GM21423 (cell line): Measurements from ENCODE around the gene COMMD7.
"Not testable (repeated sequence)": the region's sequence is repeated elsewhere in the genome, so short reads cannot be mapped to it uniquely, and the experiment has no call there.

Experiments
- ATAC-seq: cut with Tn5 transposase; IDR thresholded peaks from one replicate; pipeline ENCODE4 v1.9.1; 2021; ENCODE audit warnings: mild to moderate bottlenecking, moderate library complexity; ENCODE audit not compliant: unreplicated experiment

The COMMD7 gene

GRCh38 chr20:32765230-32765875 lies 22.1 kb upstream of the COMMD7 start:
- not testable (repeated sequence) for ATAC-seq

DNA sequence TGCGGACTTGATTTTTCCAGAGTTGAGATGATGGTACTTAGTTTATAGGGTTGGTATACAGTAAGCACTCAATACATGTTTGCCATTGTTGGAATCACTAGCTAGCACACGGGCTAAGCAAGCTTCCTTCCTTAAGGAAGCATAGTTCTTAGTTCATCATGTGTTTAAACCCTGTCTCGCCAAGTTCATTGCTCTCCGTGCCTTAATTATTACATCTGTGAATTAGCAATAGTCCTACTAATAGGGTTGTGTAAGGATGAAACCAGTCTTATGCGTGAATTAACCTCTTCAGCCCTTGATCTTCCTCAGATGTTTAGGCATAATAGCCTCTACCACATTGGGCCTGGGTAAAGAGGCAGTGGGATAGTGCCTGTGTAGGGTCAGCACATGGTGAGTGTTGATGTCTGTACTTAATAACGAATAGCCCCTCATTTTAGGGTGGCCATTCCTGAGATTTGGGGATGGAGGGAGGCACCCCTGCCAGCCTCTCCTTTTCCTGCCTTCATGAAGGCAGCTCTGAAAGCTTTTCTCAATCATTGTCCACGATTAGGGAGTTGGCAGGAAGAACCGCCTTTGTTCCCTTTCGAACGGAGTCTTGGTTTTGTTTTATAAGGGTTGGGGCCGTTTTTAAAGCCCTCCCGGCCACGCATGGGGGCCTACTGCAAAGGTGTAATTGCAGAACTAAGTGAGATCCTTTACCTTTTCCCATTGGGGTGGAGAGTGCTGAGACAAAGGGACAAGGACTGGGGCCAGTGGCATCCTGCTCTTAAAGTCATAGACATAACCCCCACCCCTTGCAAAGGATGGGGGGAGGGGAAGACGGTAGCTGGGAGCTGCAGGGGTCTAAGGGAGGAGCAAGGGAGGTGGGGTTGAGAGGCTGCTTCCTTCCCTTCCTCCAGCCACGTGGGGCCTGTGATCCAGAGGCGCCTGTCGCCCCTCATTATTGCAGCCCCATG lies 21.0 kb upstream of the COMMD7 start:
- ATAC-seq, result no peak

DNA sequence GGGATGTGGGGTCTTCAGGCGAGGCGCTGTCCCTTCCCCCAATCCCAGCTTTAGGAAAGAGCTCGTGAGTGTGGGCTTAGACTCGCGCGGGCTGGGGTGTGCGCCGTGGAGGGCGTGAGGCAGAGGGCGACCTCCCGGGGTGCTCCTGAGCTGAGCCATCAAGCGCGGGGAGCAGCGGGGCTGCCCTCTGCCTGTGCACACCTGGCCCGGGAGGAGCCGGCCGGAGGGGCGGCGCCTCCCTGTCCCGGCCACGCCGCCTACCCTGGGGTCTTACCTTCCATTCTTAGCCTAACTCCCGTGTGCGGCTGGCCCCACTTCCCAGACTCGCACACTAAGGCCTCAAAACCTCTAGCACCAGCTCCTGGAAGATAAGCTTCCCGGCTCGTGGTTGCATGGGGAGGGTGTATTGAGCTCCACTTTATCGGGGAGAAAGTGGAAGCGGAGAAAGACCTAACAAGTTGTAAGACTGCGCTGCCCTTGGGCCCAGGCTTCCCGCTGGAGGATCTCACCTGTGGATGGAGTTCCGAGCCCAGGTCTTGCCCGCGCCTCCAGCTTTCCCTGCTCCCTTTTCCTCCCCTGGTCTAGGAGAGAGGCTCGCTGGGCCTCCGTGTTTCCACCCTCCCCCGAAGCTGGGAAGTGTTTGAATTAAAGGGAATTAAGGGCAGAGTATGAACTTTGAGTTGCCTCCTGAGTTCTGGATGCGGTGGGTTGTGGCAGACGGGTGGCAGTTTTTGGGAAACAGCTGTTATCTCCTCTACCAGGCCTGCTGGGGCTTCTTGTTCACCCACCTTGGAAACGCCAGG lies 20.1 kb upstream of the COMMD7 start:
- no peak for ATAC-seq

DNA sequence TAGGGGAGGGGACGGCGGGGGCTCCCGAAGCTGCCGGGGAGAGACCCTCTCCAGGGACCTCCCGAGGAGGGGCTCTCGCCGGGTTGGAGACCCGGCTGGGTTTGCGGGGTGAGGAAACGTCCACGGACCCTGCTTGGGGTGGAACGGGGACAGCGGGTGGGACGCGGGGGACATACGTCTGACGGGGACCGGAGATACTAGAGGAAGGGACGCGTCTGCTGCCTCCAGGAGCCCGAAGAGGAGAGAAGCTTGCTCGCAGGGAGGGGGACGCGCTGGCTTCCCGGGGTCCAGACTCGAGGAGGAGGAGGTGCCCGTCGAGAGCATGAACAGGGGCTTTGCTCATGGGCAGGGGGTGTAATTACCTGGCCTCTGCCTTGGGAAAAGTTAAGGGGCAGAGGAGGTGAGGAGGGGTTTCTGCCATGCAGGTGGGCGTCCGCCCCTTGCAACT lies 19.5 kb upstream of the COMMD7 start:
- ATAC-seq, result no peak

DNA sequence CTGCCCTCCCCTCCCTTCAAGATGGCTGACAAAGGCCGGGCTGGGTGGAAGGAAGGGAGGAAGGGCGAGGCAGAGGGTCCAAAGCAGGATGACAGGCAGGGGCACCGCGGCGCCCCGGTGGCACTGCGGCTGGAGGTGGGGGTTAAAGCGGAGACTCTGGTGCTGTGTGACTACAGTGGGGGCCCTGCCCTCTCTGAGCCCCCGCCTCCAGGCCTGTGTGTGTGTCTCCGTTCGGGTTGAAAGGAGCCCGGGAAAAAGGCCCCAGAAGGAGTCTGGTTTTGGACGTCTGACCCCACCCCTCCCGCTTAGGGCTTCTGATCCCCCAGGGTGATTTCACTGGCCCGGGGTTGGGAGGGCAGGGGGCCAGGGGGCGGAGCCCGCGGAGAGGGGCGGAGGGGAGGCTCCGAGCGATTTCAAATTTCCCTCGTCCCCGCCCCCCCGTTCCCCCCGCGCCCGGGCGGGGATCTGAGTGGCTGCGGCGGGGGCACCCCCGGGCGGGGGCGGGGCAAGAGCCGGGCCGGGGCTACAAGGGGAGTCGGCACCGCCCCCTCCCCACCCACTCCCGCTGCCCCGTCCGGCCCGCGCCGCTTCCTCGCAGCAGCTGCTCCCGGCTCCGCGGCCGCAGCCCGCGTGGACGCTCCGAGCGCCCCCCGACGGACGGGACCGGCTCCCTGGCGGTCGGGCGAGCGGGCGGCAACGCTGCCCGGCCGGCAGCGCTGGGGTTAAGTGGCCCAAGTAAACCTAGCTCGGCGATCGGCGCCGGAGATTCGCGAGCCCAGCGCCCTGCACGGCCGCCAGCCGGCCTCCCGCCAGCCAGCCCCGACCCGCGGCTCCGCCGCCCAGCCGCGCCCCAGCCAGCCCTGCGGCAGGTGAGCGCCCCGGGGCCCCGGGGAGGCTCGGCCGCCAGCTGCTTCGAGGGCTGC lies 18.8 kb upstream of the COMMD7 start, which contains the start of gene DNMT3B:
DNMT3B (plus strand) TSS at position 555 of the 923 bp plus-strand sequence. CDS start 17,939 bp downstream, outside the sequence.
- peak; percentile 63 for ATAC-seq

DNA sequence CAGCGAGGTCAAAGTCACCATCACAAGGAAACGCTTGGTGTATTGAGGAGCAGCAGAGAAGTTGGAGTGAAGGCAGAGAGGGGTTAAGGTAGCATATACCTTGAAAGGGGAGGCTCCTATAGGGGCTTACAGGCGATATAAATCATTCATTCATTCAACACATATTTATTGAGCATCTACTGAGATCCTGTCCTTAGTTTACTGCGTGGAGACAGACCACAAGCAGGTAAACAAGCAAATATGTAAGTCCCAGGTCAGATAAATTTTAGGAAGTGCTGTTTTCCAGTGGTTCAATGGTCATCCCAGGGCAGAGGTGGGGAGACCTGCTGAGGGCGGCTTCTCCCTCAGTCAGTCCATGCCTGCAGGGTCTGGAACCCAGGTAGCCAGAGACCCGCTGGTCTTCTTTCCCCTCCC lies 18.2 kb upstream of the COMMD7 start:
- no peak for ATAC-seq

DNA sequence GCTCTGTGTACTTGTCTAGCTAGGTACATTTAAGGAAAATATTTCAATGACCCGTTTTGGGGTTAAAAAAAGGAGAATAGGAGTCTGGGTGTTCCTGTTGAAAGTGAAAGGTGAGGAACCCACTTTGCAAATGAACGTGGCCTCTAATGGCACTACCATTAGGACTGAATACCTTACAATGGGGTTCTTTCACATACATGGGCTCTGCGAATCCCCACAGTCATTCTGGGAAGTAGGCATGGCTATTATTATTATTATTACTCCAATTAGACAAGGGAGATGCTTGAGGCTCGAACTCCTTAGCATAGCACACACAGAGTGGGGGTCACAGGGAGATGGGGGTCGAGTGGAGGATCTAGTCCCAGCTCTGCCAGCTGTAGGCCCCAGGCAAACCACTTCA lies 12.9 kb upstream of the COMMD7 start:
- no peak for ATAC-seq

- no peak for ATAC-seq
These were observed 10.5 kb upstream of the COMMD7 start for GRCh38 chr20:32753731-32754130.

GRCh38 chr20:32752458-32753250 lies 9.4 kb upstream of the COMMD7 start:
- ATAC-seq, result no peak

DNA sequence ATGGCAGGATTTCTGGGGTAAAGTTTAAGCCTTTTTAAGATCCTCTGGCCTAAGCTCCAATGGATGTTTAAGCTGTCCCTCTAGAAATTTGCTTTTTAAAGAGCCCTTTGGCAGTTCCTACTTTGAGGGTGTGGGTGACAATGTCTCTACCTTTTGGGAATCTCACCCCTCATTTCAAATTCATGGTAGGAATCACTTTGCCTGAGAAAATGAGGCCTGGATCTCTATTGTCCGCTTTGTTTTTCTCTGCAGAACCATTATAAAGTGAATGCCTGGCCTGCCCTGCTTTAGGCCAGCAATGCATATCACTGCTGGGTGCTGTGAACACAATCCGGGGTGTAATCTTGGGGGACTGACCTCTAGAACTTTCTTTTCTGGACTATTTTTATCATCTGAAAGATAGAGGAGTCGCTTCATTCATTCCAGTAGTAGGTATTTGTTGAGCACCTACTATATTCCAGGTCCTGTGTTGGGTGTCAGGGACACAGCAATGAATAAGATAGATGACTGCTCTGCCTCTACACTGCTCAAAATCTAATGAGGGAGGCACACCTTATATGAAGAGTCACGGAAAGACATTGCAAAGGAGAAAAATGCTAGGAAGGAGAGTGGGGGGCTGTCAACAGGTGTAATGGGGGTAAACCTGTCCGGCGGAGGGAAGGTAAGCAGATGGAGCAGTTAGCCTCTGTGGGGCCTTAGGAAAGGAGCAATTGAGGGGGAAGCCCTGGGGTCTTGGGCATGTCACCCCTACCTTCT lies 8.6 kb upstream of the COMMD7 start:
- ATAC-seq, result no peak

GRCh38 chr20:32751293-32751692 lies 8.0 kb upstream of the COMMD7 start:
- ATAC-seq, result no peak

DNA sequence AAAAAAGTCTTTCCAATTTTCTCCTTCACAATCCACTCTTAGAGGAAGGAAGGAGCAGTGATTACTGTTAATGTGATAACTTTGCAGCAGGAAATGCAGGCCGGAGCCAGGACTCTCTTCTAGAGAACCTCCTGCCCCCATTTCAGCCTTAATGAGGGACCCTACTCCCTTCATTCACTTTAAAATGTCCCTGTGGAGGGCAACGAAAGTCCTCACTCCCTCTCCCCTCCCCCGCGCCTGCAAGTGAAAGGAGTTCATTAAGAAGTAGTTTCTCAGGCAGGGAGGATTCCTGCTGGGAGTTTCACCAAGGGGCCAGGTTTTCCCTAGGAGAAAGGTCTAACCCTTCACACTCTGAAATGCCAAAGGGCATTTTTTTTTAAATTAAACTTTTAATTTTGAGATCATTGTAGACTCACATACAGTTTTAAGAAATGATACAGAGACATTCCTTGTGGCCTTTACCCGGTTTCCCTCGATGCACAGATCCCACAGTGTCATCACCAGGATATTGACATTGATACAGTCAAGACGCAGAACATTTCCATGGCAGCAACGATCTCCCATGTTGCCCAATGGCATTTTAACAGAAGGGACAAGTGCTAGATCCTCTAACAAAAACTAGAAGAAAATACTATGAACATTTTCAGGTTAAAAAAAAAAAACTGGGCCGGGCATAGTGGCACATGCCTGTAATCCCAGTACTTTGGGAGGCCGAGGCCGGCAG lies 6.8 kb upstream of the COMMD7 start:
- ATAC-seq, result no peak

- ATAC-seq, result no peak
These were observed 688 bp downstream of the COMMD7 start for GRCh38 chr20:32742322-32743236.

GRCh38 chr20:32741151-32741550 lies 2.1 kb downstream of the COMMD7 start:
- no peak for ATAC-seq

- ATAC-seq, result no peak
These were observed 5.7 kb downstream of the COMMD7 start for GRCh38 chr20:32737371-32738223.

DNA sequence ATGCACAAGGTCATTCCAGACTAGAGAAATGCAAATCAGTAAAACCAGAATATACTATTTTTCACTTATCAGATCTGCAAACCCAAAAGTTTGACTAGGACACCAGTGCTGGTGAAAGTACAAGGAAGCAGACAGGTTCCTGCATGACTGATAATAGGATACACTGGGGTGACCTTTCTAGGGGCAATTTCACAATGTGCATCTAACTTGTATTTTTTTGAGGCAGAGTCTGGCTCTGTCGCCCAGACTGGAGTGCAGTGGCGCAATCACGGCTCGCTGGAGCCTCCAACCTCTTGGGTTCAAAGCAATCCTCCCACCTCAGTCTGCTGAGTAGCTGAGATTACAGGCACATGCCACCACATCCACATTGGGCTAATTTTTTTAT lies 11.4 kb downstream of the COMMD7 start:
- no peak for ATAC-seq
